ENCODE measurements around the gene AP3B1.

Gene AP3B1

DNA sequence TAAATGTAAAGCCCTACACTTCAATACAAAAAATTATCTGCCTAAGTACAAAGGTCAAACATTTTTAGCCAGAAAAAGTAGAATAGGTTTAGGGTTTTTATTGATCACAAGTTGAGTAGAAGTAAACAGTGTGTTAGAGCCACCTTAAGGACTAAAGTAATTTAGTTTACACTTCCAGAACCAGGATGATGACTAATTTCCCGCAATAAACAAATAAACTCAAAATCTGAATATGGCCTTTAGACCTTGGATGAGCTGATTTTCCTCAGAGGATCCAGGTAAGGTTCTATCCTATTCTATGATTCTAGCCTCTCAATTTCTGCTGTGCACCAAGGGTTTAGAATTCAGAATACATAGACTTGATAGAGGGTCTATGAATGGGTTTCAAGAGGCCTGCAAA is 338.9 kb downstream of the AP3B1 start:
- no peak overlapping the region for H3K4me3 ChIP-seq (replicated peaks; ENCODE audit: insufficient read depth, low read length)
- no peak for DNase-seq (ENCODE audit: low read depth in 1 of 2, low spot score in 1 of 2)
- no peak overlapping the region for H3K27ac ChIP-seq (replicated peaks)
- TF ChIP-seq POLR2AphosphoS5 (IDR thresholded peaks at IDR 0.05; ENCODE audit: low read depth): no peak
- TF ChIP-seq GABPA (IDR thresholded peaks at IDR 0.05; ENCODE audit: low read depth): no peak
- no peak for TF ChIP-seq REST (IDR thresholded peaks at IDR 0.05; ENCODE audit: insufficient replicate concordance, low read depth)
- TF ChIP-seq CTCF (IDR thresholded peaks at IDR 0.05; ENCODE audit: insufficient read depth, low read length): no peak
- TF ChIP-seq SPI1 (IDR thresholded peaks at IDR 0.05; ENCODE audit: borderline replicate concordance, low read depth): no peak
- no peaks in the 10 kb centered on the region for H3K27me3 ChIP-seq (ENCODE audit: insufficient read depth, poor library complexity, severe bottlenecking)

DNA sequence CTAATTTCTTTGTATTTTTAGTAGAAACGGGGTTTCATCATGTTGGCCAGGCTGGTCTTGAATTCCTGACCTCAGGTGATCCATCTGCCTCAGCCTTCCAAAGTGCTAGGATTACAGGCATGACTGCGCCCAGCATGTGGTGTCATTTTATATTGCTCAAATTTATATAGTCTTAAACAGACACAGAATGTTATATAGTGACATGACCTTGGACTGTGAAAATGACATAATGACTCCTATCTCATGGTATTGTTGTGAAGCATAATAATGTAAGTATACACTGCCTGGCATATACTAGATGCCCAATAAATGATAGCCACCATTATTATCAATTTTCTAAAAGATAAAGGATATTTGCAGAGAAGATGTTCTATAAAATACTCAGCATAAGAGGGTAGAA is 341.1 kb downstream of the AP3B1 start:
- H3K27ac ChIP-seq (replicated peaks): no peak overlapping the region

More for the DNA sequence above, 341.1 kb downstream of the AP3B1 start:
- H3K4me3 ChIP-seq (replicated peaks; ENCODE audit: insufficient read depth, low read length): no peak overlapping the region
- no peak for TF ChIP-seq CTCF (IDR thresholded peaks at IDR 0.05; ENCODE audit: insufficient read depth, low read length)
- TF ChIP-seq SPI1 (IDR thresholded peaks at IDR 0.05; ENCODE audit: borderline replicate concordance, low read depth): no peak
- no peak for TF ChIP-seq POLR2AphosphoS5 (IDR thresholded peaks at IDR 0.05; ENCODE audit: low read depth)
- no peak for TF ChIP-seq GABPA (IDR thresholded peaks at IDR 0.05; ENCODE audit: low read depth)
- TF ChIP-seq REST (IDR thresholded peaks at IDR 0.05; ENCODE audit: insufficient replicate concordance, low read depth): no peak
- DNase-seq (ENCODE audit: low read depth in 1 of 2, low spot score in 1 of 2): no peak
- no peaks in the 10 kb centered on the region for H3K27me3 ChIP-seq (ENCODE audit: insufficient read depth, poor library complexity, severe bottlenecking)
